ENCODE data around the gene TRPV4.

GRCh38 chr12:109808876-109809646, 24.1 kb downstream of the TRPV4 start:
- no peak for TF ChIP-seq CTCF (IDR thresholded peaks at IDR 0.05)
- no peak for TF ChIP-seq EZH2 (IDR thresholded peaks at IDR 0.05)

All from neural progenitor cell (in vitro differentiated cells).